DND-41 (cell line): Measurements from ENCODE around the gene CRTAP.
A peak's percentile ranks its signal among the peaks of the same experiment; 100 is the strongest.

Experiments used
- ATAC-seq: fragments of 200-7000 bp; cut with Tn5 transposase; 3 replicates; pipeline ENCODE4 v1.9.1; 2021; ENCODE audit warnings: low read depth; ENCODE audit not compliant: insufficient read depth
- DNase-seq: peaks from one replicate; pipeline ENCODE4 v3.0.0-alpha.2; 2020
- H2AFZ ChIP-seq: 2 replicates; pipeline ENCODE4 v1.6.0; 2012; ENCODE audit warnings: low read depth, low read length
- H3K27ac ChIP-seq: 2 replicates; pipeline ENCODE4 v1.5.1; 2012; ENCODE audit warnings: low read length, inconsistent platforms
- H3K27me3 ChIP-seq: fragments of 200-600 bp; sonication (generic); 2 replicates; pipeline ENCODE4 v1.6.0; 2012; ENCODE audit warnings: low read length, mild to moderate bottlenecking, inconsistent platforms; ENCODE audit not compliant: insufficient read depth, poor library complexity
- H3K36me3 ChIP-seq: 2 replicates; pipeline ENCODE4 v1.5.1; 2012; ENCODE audit warnings: low read length, inconsistent platforms; ENCODE audit not compliant: insufficient read depth
- H3K4me1 ChIP-seq: 2 replicates; pipeline ENCODE4 v1.5.1; 2012; ENCODE audit warnings: mild to moderate bottlenecking, low read length; ENCODE audit not compliant: insufficient read depth
- H3K4me2 ChIP-seq: 2 replicates; pipeline ENCODE4 v1.6.0; 2012; ENCODE audit warnings: mild to moderate bottlenecking, moderate library complexity, low read length, inconsistent platforms; ENCODE audit not compliant: insufficient read depth
- H3K4me3 ChIP-seq, 2 experiments: fragments of 200-600 bp in 1 of 2; shearing (Covaris generic) in 1 of 2; 2 replicates each; pipeline ENCODE4 v1.5.1; 2012 to 2016; ENCODE audit warnings: inconsistent platforms in 2 of 2, low read length in 2 of 2, mild to moderate bottlenecking in 2 of 2, low read depth in 1 of 2, moderate library complexity in 1 of 2
- H3K79me2 ChIP-seq: 2 replicates; pipeline ENCODE4 v1.6.0; 2012; ENCODE audit warnings: low read length, inconsistent platforms; ENCODE audit not compliant: insufficient read depth
- H3K9ac ChIP-seq: 2 replicates; pipeline ENCODE4 v1.6.0; 2012; ENCODE audit warnings: low read depth, mild to moderate bottlenecking, inconsistent platforms, low read length, moderate library complexity
- H3K9me3 ChIP-seq: 2 replicates; pipeline ENCODE4 v1.5.1; 2012; ENCODE audit warnings: low read length, moderate library complexity, mild to moderate bottlenecking, inconsistent platforms; ENCODE audit not compliant: insufficient read depth, severe bottlenecking
- H4K20me1 ChIP-seq: 2 replicates; pipeline ENCODE4 v1.6.0; 2012; ENCODE audit warnings: low read length; ENCODE audit not compliant: insufficient read depth
- EZH2 ChIP-seq: IDR thresholded peaks from 3 replicates; pipeline ENCODE4 v1.6.1; 2012; ENCODE audit warnings: borderline replicate concordance, low read depth, mild to moderate bottlenecking, moderate library complexity, low read length, inconsistent platforms; ENCODE audit not compliant: severe bottlenecking
- TF ChIP-seq, protein P1 (sequence below): IDR thresholded peaks from 2 replicates; pipeline ENCODE4 v1.5.1; 2012; ENCODE audit warnings: borderline replicate concordance, low read length, moderate library complexity, mild to moderate bottlenecking; ENCODE audit not compliant: poor library complexity, severe bottlenecking; ENCODE audit errors: extremely low read depth

Gene CRTAP

GRCh38 chr3:33166095-33166494 lies 52.3 kb downstream of the CRTAP start:
- H2AFZ ChIP-seq = no peak overlapping the region
- no peaks in the 10 kb centered on the region for H3K36me3 ChIP-seq
- H3K79me2 ChIP-seq = no peaks in the 10 kb centered on the region
- no peaks in the 10 kb centered on the region for H3K4me1 ChIP-seq
- no peak overlapping the region for H3K9ac ChIP-seq
- no peak for TF ChIP-seq EZH2
- TF ChIP-seq, protein P1, sequence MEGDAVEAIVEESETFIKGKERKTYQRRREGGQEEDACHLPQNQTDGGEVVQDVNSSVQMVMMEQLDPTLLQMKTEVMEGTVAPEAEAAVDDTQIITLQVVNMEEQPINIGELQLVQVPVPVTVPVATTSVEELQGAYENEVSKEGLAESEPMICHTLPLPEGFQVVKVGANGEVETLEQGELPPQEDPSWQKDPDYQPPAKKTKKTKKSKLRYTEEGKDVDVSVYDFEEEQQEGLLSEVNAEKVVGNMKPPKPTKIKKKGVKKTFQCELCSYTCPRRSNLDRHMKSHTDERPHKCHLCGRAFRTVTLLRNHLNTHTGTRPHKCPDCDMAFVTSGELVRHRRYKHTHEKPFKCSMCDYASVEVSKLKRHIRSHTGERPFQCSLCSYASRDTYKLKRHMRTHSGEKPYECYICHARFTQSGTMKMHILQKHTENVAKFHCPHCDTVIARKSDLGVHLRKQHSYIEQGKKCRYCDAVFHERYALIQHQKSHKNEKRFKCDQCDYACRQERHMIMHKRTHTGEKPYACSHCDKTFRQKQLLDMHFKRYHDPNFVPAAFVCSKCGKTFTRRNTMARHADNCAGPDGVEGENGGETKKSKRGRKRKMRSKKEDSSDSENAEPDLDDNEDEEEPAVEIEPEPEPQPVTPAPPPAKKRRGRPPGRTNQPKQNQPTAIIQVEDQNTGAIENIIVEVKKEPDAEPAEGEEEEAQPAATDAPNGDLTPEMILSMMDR = no peak
- H3K4me3 ChIP-seq = no peak overlapping the region
- no peak overlapping the region for H3K27ac ChIP-seq
- no peaks in the 10 kb centered on the region for H3K9me3 ChIP-seq
- no peaks in the 10 kb centered on the region for H4K20me1 ChIP-seq
- no peak overlapping the region for H3K4me2 ChIP-seq
- DNase-seq = no peak
- no peak for ATAC-seq
- no peaks in the 10 kb centered on the region for H3K27me3 ChIP-seq

GRCh38 chr3:33167284-33167683 lies 53.5 kb downstream of the CRTAP start:
- H3K4me3 ChIP-seq = no peak overlapping the region
- ATAC-seq (no peak), DNase-seq (no peak)
- no peaks in the 10 kb centered on the region for H3K4me1 ChIP-seq
- H3K79me2 ChIP-seq = no peaks in the 10 kb centered on the region
- TF ChIP-seq, protein P1 = no peak
- no peak for TF ChIP-seq EZH2
- H3K9ac ChIP-seq = no peak overlapping the region
- H4K20me1 ChIP-seq = no peaks in the 10 kb centered on the region
- H3K27ac ChIP-seq = no peak overlapping the region
- H3K36me3 ChIP-seq = no peaks in the 10 kb centered on the region
- no peak overlapping the region for H3K4me2 ChIP-seq
- H3K27me3 ChIP-seq = no peaks in the 10 kb centered on the region
- H3K9me3 ChIP-seq = no peaks in the 10 kb centered on the region
- peak overlapping the region; percentile 26; the same call in 1 of the 2 replicates for H2AFZ ChIP-seq

DNA sequence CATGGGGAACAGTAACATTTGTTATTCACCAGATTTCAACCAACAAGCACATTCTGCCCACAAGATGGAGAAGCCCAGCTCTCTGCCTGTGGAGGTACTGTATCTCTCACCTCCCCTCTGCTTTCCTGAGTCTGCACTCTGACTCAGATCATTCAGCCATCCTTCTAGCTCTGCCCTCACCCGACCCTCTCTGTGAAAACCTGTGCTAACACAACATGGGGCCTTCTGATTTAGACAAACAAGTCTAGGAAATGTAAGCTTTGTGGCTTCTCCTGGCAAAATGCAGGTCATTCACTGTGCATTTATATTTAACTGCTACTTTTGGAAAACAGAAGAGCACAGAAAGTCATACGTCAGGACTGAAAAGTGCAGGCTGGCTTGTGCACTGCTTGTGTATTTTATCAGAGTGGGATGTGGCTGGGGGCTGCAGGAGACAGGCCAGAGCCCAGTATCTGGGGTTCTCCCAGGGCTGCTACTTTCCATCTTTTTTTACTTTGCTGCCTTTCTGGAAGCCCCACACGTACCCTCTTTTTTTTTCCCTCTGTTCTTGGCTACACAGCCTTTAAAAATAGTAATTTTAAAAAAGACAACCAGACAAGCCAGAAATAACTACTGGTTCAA lies 54.0 kb downstream of the CRTAP start:
- ATAC-seq (peak; percentile 45; the same call in 1 of the 3 replicates), DNase-seq (no peak)
- H3K9ac ChIP-seq = no peak overlapping the region
- H3K4me3 ChIP-seq = no peak overlapping the region
- H3K36me3 ChIP-seq = no peaks in the 10 kb centered on the region
- H3K27ac ChIP-seq = no peak overlapping the region
- no peaks in the 10 kb centered on the region for H3K9me3 ChIP-seq
- H4K20me1 ChIP-seq = no peaks in the 10 kb centered on the region
- H3K27me3 ChIP-seq = no peaks in the 10 kb centered on the region
- no peaks in the 10 kb centered on the region for H3K79me2 ChIP-seq
- no peak overlapping the region for H3K4me2 ChIP-seq
- TF ChIP-seq, protein P1 = no peak
- no peak for TF ChIP-seq EZH2
- H2AFZ ChIP-seq = peak overlapping the region; percentile 26; the same call in 1 of the 2 replicates
- no peaks in the 10 kb centered on the region for H3K4me1 ChIP-seq

- no peaks in the 10 kb centered on the region for H3K9me3 ChIP-seq
- no peaks in the 10 kb centered on the region for H4K20me1 ChIP-seq
- H3K36me3 ChIP-seq = no peaks in the 10 kb centered on the region
- ATAC-seq (no peak), DNase-seq (no peak)
- H3K4me1 ChIP-seq = no peaks in the 10 kb centered on the region
- H3K79me2 ChIP-seq = no peaks in the 10 kb centered on the region
- TF ChIP-seq, protein P1 = no peak
- no peak for TF ChIP-seq EZH2
- no peak overlapping the region for H3K4me3 ChIP-seq
- H3K27me3 ChIP-seq = no peaks in the 10 kb centered on the region
- H3K27ac ChIP-seq = no peak overlapping the region
- H3K4me2 ChIP-seq = no peak overlapping the region
- no peak overlapping the region for H3K9ac ChIP-seq
- H2AFZ ChIP-seq = no peak overlapping the region
Measured at GRCh38 chr3:33170531-33170930, 56.7 kb downstream of the CRTAP start.
